Stimulated activated CD4-positive, alpha-beta T cell treated with anti-CD3 and anti-CD28 coated beads, Interleukin-4, amount 100 ng/mL, for 48 hours (primary cell): Measurements from ENCODE around the gene PI4KA.

Experiments used
- DNase-seq, 2 donors: peaks; one replicate each; pipeline ENCODE4 v3.0.0-alpha.2; 2020; ENCODE audit warnings: low read depth in 2 of 2

Gene PI4KA

DNA sequence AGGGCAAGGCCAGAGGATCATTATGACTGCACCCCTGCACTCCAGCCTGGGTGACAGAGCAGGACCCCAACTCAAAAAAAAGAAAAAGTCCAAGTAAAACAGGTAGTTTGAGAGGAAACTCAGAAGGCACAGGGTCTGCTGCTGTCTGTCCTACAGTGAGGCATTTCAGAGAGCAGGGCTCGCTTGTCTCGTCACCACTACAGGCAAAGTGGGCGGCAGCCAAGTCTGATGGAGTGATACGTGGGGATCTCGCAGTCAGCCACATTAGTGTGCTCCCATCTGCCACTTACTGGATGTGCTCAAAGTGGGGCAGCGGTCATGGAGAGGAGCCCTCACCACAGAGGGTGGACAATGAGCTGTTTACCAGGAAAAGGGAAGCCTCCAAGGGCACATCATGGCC lies 42.1 kb downstream of the PI4KA start:
- no peak for DNase-seq

DNA sequence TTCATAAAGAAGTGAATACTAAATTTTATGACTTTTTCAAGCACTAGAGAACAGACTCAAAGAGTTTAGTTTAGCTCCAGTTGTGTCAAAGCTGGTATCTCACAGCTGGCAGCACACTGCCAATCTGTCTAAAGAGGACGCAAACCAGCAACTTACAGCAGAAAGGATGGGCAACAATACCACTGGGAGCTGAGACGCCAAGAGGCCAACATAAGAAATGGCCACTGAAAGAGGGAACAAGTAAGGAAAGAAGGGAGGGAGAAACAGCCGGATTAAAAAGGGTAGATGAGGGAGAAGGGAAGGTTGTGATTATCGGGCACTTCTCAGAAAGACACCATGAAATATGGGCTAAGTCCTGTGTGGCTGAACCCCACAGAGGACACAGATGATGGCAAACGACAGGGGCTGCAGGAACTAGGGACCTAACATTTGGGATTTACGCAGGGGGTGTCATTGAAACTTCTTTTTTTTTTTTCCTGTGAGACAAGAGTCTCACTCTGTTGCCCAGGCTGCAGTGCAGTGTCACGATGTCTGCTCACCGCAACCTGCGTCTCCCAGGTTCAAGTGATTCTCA lies 43.0 kb downstream of the PI4KA start:
- DNase-seq = no peak

DNA sequence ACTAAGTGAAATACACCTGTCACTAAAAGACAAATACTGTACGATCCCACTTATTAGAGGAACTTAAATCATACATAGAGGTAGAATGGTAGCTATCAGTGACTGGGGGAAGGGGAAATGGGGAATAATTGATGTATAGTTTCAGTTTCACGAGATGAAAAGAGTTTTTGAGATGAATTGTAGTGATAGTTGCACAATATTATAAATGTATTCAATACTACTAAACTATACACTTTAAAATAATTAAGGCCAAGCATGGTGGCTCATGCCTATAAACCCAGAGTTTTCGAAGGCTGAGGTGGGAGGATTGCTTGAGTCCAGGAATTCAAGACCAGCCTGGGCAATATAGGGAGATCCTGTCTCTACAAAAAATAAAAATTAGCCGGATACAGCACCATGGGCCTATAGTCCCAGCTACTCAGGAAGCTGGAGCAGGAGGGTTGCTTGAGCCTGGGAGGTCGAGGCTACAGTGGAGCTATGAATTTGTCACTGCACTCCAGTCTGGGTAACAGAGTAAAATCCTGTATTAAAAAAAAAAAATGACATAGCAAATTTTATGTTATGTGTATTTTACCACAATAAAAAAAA lies 44.3 kb downstream of the PI4KA start:
- no peak for DNase-seq

DNA sequence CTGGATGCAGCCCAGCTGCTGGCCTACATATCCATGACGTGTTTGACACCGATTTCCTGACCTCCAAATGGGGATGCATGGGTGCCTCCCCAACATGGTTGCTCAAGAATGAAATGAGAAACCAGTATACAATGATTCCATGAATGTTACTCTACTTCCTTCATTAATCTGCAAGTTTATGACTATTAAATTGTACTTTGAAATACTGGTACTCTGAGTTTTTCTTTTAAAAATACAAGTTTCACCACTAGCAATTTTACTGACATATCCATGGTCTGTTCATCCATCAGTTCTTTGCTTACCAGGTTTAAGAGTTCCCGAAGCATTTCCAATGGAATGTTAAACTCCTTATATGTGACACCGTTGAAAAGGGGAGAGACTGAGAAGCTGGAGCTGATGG lies 45.6 kb downstream of the PI4KA start:
- no peak for DNase-seq

DNA sequence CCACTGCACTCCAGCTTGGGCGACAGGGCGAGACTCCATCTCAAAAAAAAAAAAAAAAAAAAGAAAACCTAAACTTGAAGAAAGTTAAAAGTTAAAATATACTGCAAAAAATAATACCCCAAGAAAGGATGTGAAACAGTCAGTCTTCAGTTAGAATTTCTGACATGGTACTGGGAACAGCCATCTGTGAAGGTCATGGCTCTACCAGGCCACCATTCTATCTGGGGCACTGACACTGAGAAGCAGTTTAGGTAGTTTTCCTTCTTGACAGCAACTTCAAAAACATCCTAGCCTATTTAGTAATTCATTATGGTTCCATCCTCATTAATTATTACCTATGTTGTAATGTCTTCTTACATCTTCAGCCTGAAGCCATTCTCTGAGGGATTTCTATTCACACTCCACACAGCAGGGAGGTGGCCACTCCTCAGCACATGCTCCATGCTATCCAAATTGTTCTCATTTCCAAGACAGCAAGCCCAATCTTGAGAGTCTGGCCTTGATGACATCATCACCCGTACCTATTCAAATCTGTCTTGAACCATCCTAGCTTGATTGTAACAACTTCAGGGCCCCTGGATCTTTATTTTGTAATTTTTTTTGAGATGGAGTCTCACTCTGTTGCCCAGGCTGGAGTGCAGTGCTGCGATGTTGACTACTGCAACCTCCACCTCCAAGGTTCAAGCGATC lies 46.5 kb downstream of the PI4KA start:
- no peak for DNase-seq

DNA sequence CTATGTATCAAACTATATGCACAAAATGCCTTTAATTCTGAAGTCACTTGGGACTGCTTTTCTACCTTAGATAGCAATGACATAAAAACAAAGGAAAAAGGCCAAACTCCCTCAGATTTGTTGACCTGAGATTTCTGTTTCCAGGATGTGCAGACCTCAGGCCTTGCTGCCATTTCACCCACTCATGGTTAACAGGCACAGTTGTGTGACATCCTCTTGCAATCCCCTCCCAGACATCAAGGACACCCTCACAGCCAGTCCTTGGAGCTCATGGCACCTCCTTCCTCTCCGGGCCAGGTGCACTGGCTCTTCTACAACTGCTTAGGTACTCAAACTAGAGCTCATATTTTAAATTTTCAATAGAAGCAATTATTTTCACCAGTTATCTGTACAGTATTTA lies 47.4 kb downstream of the PI4KA start:
- DNase-seq = no peak

DNA sequence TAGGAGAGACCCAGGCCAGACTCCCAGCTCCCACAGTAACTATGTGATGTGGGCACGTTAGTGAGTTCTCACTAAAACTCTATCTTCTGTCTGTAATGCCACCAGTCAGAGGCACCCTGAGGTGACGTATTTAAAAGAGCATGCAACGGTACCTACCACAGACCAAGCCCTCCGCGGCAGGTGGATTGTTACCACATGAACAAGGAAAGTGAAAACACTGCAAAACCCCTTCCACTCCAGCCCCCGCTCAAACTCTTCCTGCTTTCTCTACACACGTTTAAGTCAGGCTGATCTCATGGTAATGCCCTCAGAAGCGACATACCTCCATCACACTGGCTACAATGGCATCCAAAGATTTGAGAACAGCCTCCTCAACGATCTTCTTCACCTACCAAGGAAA lies 48.0 kb downstream of the PI4KA start:
- peak in 1 of 2 donors; percentile 3 for DNase-seq

DNA sequence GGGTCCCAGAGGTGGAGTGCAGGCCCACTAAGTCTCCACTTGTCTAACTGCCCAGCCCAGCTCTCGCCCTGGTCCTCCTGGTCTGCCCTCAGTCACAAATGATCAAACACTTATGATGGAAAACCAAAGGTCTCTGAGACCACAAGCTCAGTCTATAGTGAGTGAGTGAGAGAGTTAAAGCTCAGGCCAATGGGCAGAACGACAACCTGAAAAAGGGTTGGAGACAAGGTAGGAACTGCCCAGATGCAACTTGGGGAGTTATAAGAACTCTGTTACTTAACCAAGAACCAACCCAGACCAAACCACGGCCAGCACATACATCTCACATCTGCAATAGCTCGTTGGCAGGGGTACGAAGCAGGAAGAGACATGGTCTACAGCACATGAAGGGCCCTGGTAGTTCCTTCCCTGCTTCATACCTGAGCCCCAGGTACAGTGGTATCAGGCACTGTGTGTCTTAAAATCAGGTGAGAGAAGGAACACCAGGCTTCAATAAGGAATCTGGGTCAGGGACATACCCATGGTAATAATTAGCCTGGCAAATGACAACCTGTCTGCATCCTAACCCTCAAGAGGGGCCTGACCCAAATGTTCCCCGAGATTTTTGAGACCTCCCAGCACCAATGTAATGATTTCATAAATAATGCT lies 48.9 kb downstream of the PI4KA start:
- DNase-seq = no peak

DNA sequence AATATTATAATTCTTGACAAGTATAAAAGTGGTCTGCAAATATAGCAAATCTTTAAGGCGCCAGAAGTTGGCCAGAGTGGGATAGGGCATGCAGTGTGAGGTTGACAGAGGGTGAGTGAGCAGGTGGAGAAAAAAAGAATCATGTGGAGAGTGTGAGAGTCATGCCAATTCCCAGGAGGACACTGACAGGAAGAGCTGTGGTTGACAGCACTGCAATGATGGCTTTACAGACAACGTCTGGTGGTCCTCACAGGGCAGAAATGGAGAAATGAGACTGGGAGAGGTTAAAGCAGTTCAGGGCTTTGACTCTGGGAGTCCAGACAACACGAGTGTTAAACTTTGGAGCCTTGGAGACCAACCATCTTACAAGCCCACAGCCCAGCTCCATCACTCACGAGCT lies 49.8 kb downstream of the PI4KA start:
- DNase-seq = no peak

DNA sequence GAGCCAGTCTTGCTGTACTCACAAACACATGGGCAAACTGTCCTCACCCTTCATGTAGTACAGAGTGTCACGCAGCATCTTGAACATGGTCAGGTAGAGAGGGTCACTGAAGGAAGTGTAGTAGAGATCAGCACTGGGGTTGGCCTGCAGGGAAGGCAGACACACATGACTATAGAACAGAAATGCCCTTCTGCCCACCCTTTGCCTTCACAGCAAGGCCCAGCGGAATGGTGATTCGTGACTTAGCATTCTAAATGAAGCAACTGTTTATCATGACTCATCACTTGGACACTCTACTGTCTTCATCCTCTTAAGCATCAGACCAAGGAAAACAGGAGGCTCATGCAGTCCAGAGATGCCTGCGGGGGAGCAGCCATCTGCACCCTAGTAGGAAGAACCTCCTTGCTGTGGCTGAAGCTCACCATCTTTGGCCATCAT lies 51.3 kb downstream of the PI4KA start:
- no peak for DNase-seq

DNA sequence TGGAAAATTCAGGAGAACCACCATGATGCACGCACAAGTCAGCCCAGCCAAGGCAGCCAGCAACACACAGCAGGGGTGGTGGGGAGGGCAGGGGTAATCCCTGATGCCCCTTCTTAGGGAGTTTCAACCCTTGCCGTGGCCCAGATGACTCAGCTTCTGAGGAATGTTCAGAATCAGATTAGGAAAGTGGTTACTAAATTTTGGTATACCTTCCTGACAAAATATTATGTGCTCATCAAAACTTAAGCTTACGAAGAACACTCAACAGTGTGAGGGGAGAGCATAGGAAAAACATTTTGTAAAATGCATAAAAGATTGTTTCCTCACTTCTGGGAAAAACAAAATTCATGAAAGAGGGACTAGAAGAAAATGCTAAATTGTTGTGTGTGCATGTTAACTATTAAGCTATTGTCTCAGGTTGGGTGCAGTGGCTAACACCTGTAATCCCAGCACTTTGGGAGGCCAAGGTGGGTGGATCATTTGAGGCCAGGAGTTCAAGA lies 52.6 kb downstream of the PI4KA start:
- DNase-seq = no peak

DNA sequence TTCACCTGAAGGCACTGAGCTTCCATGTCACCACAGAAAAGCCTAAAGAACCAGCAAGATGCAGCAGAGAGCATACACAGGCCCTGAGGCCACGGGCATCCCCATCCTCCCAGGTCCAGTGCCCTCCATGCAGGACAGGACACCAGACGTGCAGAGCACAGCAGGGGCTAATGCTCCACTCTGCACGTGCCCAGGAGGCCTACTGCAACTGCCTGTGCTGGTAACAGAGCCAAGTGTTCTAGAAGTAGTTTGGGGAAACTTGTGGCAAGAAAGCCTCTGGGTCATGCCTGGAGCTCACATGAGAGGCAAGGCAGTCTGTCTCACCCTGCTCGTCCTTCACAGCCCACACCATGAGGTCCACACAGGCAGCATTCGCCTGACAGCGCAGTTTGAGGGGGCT lies 54.0 kb downstream of the PI4KA start:
- DNase-seq = no peak

DNA sequence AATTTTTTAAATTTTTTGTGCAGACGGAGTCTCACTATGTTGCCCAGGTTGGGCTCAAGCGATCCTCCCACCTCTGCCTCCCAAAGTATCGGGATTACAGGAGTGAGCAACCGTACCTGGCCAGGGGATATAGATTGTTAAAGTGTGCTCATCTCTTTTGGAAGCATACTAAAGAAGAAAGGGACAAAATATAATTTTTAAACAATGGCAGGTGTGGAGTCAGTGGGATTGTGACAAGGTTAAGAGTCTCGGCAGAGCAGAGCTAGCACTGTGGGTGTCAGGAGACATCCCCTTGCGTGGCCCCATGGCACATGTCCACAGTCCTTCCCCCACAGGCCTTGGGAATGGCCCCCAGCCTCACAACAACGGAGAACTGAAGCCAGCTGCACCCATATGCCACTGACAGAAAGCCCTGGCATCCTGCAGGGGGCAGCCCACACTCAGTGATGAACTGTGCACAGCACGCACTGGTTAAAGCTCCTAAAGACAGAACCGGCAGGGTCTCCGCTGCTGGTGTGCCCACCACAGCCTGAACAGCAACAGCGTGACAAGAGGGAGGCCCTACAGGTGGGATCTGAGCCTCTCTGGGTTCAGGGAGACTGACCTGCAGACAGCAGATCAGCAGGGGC lies 54.8 kb downstream of the PI4KA start:
- DNase-seq = peak in 1 of 2 donors; percentile 16

DNA sequence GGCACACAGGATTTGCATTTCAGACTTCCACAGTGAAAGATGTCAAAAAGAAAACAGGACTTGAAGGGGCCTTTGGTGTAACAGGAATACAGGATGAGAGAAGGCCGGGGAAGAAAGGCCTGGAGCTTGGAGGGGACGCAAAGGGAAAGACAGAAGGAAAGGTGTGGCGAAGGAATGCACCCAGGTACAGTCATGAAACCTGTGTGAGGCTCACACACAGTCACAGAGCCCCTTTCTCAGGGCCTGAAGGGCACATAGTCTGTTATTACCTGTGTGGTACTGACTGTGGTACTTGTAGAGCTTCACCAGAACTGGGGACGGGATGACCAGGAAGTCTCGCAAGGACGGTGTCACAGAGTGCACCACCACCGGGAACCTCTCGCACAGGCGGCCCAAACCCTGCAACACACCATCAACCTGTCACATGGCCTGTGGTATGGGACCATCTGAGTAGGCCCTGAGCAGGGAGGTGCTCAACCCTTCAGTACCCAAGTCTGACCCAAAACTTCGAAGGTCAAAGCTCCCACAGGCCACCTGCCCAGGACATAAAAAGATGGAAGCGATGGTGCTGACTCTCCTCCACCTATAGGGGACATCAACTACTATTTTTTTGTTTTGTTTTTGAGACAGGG lies 55.6 kb downstream of the PI4KA start:
- no peak for DNase-seq

DNA sequence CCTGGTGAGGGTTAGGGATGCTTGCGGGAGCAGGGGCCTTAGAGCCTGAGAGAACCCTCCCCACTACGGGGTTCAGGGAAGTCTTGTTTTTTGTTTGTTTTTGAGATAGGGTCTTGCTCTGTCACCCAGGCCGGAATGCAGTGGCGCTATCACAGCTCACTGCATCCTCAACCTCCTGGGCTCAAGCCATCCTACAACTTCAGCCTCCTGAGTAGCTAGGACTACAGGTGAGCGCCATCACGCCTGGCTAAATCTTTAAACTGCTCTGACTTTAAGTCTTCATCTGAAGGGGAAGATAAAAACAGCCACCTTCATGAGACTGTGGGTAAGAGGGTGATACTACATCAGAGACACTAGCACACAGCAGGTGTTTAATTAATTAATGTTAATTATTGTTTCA lies 56.2 kb downstream of the PI4KA start:
- no peak for DNase-seq

DNA sequence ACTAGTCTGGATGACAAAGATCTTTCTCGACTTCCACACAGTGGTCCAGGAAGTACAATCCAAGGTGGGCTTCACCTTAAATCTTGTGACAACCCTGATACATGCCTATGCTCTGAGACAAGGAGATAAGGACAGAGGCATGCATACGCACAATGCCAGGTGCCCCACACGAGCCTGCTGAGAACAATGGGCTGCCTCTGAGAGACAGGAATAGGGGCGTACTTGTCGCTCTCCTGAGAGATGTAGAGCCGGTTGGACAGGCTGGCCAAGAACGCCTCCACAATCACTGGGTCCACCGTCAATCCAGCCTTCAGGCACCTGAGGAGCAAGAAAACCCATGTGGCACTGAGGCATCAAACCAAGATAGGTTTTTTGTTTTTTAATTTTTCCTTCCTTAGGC lies 59.2 kb downstream of the PI4KA start:
- no peak for DNase-seq

DNA sequence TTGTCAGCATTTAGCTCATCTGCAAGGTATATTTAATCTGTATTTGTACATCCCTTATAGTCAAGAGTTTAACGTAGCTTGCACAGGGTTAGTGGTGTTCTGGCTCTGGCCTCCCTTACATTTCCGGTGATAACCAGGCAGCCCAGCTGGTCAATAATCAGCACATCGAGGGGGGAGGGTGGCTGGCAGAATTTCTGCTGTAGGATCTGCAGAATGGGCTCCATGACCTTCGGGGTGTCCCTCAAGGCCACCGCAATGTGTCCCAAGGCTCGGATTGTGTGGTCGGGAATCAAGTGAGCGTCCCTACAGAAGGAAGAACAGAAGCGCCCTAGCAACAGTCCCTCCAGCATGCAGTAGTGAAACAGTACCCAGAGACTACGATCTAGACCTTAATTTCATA lies 59.6 kb downstream of the PI4KA start:
- no peak for DNase-seq

DNA sequence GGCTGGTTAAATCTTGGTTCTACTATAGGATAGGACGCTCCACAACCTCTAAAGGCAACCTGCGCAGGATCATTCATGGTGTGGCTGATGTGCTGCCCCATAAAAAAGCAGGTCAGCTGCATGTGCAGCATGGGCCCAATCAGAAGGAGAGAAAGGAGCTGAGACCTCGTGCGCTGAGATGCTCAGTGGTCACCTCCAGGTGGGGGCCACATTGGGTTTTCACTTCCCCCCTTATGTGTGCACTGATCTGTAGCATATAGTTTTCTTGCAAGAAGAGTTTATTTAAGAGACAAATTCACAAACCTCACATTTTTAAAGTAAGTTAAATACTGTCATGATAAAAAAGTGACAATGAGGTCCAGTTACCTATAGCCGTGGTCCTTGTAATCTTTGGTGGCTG lies 60.4 kb downstream of the PI4KA start:
- DNase-seq = no peak

DNA sequence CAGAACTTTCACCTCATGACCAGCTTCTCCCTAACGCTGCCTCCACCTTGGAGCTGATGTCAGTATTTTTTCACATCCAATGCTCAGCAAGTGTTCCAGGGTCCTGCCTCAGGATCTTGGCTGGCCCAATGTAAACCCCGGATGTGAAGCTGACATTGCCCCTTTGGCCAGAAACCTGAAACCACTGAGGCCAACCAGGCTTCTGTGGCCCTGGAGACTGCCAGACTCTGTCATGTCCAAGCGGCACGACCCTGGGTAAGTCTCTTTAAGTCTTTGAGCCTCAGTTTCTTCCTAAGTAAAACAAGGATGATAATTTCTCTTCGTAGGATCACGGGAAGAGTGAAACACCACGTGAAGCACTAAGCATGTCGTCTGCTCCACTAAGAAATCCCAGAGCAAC lies 61.9 kb downstream of the PI4KA start:
- no peak for DNase-seq

DNA sequence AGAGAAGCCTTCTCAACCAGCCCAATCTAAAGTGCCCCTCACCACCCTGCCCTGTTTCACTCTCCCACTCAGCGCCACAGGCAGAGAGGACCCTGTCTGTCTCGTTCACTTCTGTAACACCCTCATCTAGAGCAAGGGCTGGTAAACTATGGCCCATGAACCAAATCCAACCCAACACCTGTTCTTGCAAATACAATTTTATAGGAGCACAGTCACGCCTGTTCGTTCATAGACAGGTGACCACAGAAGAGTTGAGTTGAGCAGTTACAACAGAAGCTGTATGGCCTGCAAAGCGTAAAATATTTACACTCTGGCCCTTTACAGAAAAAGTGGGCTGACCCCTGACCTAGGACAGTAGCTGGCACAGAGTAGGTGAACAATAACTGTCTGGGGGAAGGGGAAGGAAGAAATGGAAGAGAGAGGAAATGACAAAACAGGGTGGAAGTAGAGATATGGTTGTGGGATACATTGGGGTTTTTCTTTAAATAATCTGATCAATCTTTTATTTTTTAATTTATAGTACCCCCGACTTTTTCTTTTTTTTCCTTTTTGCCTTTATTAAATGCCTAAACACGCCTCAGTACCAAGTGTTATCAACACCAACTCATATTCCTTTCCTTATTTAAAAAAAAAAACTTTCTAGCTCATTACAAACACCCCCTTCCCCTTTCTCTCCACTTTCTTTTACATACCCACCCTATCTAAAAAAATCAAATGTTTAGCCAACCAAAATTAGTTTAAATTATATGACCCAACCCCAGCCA lies 63.8 kb downstream of the PI4KA start:
- DNase-seq = no peak
